HG03565 (cell line): ENCODE measurements around the gene CCL25.
"Not testable (repeated sequence)": the region's sequence is repeated elsewhere in the genome, so short reads cannot be mapped to it uniquely, and the experiment has no call there.

Source experiments
- ATAC-seq: cut with Tn5 transposase; IDR thresholded peaks from one replicate; pipeline ENCODE4 v1.9.1; 2021; ENCODE audit warnings: mild to moderate bottlenecking, moderate library complexity; ENCODE audit not compliant: unreplicated experiment

The CCL25 gene

GRCh38 chr19:8052464-8052859 is at the start of gene CCL25:
Gene CCL25, plus strand, starts transcription at chr19:8052760. Its CDS starts 290 bp downstream, at chr19:8053050.
- ATAC-seq: no peak

DNA sequence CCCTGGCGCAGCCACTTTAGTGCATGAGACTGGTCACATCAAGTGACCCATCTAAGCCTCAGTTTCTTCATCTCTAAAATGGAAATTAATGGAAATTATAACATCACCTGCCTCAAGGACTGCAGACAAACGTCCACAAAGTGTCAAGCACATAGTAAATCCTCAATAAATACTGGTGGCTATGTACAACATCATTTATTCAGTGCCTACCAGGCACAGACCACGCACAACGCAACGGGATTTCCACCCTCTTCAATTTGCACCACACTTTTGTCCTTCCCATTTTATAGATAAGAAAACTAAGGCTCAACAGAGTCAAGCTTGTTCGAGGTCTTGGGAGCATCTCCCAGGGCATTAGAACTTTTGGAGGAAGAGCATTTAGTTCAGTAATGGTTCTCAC is 48.6 kb upstream of the CCL25 start:
- no peak for ATAC-seq

DNA sequence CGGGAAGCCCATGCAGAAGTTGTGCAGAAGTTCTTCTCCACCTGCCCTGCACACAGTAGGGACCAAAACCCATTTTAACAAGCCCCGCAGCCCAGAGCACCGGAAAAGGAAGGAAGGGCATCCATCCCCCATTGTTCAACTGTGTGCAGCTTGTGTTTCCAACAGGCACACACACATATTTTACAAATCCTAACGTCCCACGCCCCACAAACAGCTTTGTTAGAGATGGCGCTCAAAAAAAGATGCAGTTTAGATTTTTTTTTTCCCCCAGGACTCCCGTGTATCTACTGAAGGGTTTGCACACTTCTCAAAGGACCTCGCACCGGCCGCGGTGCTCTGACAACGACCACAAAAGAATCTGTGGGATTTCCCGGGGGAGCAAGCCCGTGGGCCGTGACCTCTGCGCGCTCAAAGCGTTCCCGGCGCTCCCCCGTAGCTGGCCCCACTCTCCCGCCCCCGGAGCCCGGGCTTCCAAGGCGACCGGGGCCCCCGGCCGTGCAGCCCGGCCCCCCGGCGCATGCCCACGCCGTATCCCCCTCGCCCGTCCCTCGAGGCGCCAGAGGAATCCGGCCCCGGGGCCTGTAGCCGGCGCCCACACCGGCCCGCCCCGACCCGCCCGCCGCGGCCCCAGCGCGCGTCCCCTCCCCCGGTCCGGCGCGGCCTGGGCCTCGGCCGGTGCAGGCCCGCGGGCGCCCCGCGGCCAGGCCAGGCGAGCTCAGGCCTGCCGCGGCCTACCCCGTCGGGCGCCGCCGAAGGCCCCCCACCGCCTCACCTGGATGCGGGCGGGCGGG is 47.6 kb upstream of the CCL25 start:
- ATAC-seq: peak; percentile 21

- peak; percentile 48 for ATAC-seq
Observed at GRCh38 chr19:8005534-8006256, 46.9 kb upstream of the CCL25 start, which contains the start of gene ELAVL1. Gene ELAVL1, minus strand, starts transcription at chr19:8005641. Its CDS starts 13,826 bp downstream, at chr19:7991815.

DNA sequence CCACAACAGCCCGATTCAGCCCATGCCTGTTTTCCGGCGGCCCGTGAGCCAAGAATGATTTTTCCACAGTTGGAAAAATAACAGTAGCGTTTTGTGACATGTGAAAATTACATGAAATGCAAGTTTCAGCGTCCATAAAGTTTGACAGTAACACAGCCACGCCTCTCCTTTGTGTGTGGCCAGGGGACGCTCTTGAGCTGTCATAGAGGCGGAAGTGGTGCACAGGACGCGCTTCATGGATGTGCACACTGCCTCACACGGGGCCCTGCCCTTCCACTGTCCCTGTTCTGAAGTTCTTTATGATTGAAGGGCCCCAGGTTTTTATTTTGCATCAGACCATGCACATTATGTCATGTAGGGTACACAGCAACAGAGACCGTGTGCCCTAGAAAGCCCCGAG is 34.8 kb upstream of the CCL25 start:
- no peak for ATAC-seq

DNA sequence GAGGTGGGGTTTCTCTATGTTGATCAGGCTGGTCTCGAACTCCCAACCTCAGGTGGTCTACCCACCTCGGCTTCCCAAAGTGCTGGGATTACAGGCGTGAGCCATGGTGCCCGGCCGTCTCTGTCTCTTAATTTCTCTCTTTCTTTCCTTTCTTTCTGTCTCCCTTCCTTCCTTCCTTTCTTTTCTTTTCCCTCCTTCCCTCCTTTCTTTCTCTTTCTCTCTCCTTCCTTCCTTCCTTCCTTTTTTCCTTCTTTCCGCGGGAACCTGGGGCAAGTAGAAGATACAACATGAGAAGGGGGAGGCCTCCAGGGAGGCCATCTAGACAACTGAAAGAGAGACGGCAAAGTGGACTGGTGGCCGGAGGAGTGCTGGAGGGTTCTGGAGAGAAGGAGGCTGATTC is 31.9 kb upstream of the CCL25 start:
- ATAC-seq: no peak

DNA sequence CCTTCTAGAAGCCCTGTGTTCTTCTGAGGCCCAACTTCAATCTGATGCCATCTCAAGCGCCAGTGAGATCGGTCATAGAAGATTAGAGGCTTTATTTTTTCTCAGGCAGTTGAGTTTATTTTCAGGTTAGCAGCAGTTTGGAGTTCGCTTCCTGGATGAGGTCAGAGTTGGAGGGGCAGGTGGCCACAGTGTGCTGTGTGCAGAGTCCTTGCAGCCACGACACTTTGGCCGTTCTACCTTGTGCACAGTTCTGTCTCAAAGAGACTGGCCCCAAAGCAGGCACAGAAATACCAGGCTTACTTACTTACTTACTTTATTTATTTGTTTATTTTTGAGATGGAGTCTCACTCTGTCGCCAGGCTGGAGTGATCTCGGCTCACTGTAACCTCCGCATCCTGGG is 31.2 kb upstream of the CCL25 start:
- no peak for ATAC-seq

- ATAC-seq: no peak
Observed at GRCh38 chr19:8022275-8022674, 30.3 kb upstream of the CCL25 start.

GRCh38 chr19:8023371-8023770 is 29.2 kb upstream of the CCL25 start:
- ATAC-seq: no peak

DNA sequence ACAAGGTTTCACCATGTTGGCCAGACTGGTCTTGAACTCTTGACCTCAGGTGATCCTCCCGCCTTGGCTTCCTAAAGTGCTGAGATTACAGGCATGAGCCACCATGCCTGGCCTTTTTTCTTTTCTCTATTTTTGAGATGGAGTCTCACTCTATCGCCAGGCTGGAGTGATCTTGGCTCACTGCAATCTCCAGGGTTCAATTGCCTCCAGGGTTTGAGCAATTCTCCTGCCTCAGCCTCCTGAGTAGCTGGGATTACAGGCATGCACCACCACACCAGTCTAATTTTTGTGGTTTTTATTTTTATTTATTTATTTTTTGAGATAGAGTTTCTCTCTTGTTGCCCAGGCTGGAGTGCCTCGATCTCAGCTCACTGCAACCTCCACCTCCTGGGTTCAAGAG is 28.3 kb upstream of the CCL25 start:
- not testable (repeated sequence) for ATAC-seq

GRCh38 chr19:8025316-8025715 is 27.2 kb upstream of the CCL25 start:
- no peak for ATAC-seq

- no peak for ATAC-seq
Observed at GRCh38 chr19:8028951-8029491, 23.5 kb upstream of the CCL25 start.

DNA sequence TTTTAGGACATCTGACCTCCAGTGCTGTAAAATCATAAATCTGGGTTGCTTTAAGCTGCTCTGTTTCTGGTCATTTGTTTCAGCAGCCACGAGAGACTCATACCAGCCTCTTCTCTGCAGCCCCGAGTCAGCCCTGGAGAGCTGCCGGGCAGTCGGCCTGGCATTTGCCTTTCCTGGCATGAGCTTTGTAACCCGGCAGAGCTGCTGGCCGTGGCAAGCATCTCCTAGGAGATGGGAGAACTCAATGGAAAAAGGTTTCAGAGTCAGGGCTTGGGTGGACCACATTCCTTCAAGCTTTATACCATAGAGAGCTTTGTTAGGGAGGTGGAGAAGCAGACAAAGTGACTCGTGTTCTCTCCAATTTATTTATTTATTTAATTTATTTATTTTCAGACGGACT is 21.6 kb upstream of the CCL25 start:
- no peak for ATAC-seq

- not testable (repeated sequence) for ATAC-seq
Observed at GRCh38 chr19:8033287-8034177, 19.0 kb upstream of the CCL25 start.

GRCh38 chr19:8034178-8034525 is 18.4 kb upstream of the CCL25 start:
- ATAC-seq: no peak

DNA sequence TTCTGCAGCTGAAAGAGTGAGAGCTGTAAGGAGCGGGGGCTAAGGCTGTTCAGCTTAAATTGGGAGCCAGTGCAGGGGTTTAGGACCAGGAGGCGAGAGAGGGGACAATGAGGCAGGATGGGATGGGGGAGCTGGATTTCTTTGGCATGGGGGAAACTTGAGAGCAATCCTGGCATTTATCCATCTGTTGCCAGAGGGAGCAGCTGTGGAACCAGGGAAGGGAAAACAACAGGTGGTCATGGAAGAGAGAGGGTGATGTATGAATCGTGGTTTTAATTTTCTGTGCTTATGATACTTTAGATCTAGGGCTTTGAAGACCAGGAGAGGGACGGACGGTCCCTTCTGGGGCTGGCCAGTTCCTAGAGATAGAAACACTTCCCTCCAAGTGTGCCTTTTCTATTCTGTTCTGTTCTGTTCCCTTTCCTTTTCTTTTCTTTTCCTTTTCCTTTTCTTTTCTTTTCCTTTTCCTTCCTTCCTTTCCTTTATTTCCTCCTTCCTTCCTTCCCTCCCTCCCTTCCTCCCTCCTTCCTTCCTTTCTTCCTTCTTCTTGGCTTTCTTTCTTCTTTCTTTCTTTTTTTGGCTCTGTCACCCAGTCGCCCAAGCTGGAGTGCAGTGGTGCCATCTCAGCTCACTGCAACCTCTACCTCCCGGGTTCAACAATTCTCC is 16.0 kb upstream of the CCL25 start:
- ATAC-seq: no peak

DNA sequence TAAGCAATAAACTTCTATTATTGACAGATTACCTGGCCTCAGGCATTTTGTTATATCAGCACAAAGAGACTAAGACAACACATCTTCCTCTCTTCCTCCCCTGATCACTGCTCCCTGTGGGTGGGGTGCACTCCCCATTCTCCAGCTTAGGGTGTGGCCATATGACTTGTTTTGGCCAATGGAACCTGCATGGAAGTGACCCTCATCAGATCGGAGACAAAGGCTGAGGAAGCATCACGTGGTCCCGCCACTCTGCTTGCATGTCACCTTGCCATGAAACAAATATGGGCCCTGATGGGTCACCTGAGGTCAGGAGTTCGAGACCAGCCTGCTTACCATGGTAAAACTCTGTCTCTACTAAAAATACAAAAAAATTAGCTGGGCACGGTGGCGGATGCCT is 13.7 kb upstream of the CCL25 start:
- ATAC-seq: no peak

DNA sequence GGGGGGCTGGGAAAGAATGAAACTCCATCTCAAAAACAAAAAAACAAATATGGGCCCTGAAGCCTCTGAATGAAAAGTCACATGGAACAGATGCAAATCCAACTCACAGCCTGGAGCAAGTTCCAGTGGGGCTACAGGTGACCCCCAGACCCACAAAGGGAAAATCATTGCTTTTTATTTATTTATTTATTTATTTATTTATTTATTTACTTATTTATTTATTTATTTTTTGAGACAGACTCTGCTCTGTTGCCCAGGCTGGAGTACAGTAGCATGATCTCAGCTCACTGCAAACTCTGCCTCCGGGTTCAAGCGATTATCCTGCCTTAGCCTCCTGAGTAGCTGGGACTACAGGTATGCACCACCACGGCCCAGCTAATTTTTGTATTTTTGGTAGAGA is 13.3 kb upstream of the CCL25 start:
- no peak for ATAC-seq

- no peak for ATAC-seq
Observed at GRCh38 chr19:8041531-8041931, 11.0 kb upstream of the CCL25 start.

GRCh38 chr19:8042900-8043299 is 9.7 kb upstream of the CCL25 start:
- ATAC-seq: no peak

DNA sequence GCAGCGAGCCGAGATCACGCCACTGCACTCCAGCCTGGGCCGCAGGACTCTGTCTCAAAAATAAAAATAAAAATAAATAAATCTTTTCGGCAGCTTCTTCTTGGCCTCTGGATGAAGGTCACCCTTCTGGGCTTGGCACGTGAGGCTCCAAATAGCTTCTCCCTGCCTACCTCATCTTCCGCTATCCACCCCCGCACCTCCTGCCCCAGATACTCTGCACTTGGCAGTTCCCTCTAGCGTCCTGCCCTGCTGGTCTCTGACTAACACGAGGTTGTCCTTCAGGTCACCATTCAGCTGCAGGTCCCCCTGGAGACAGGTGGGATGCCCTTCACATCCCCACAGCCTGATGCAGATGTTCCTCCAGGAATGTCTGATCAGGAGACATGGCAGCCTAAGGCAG is 8.5 kb upstream of the CCL25 start:
- ATAC-seq: no peak
